ENCODE measurements around the gene CDHR2.

The CDHR2 gene

GRCh38 chr5:176548967-176549444 is at the start of gene CDHR2:
Gene CDHR2, plus strand, starts transcription at chr5:176549342. Its CDS starts 16,011 bp downstream, at chr5:176565353.
- DNase-seq: no peak

GRCh38 chr5:176500511-176500910 is 48.6 kb upstream of the CDHR2 start:
- DNase-seq: no peak

- DNase-seq: no peak
Observed at GRCh38 chr5:176501333-176501732, 47.8 kb upstream of the CDHR2 start.

- no peak for DNase-seq
Observed at GRCh38 chr5:176503496-176503895, 45.6 kb upstream of the CDHR2 start.

- DNase-seq: no peak
Observed at GRCh38 chr5:176507911-176508310, 41.2 kb upstream of the CDHR2 start.

GRCh38 chr5:176508603-176509002 is 40.5 kb upstream of the CDHR2 start:
- DNase-seq: no peak

GRCh38 chr5:176513788-176514187 is 35.4 kb upstream of the CDHR2 start:
- DNase-seq: no peak

GRCh38 chr5:176514244-176514950 is 34.7 kb upstream of the CDHR2 start:
- no peak for DNase-seq

GRCh38 chr5:176515396-176515795 is 33.7 kb upstream of the CDHR2 start:
- DNase-seq: no peak

- no peak for DNase-seq
Observed at GRCh38 chr5:176517053-176517661, 32.0 kb upstream of the CDHR2 start.

- DNase-seq: peak; percentile 30
Observed at GRCh38 chr5:176519810-176520720, 29.1 kb upstream of the CDHR2 start.

- DNase-seq: no peak
Observed at GRCh38 chr5:176521286-176521685, 27.9 kb upstream of the CDHR2 start.

GRCh38 chr5:176521699-176522263 is 27.4 kb upstream of the CDHR2 start:
- DNase-seq: no peak

GRCh38 chr5:176524138-176524537 is 25.0 kb upstream of the CDHR2 start:
- no peak for DNase-seq

GRCh38 chr5:176524987-176525386 is 24.2 kb upstream of the CDHR2 start:
- DNase-seq: no peak

- no peak for DNase-seq
Observed at GRCh38 chr5:176525677-176526076, 23.5 kb upstream of the CDHR2 start.

- no peak for DNase-seq
Observed at GRCh38 chr5:176526462-176526861, 22.7 kb upstream of the CDHR2 start.

- no peak for DNase-seq
Observed at GRCh38 chr5:176527246-176528222, 21.6 kb upstream of the CDHR2 start.

GRCh38 chr5:176528301-176528700 is 20.8 kb upstream of the CDHR2 start:
- no peak for DNase-seq

GRCh38 chr5:176528761-176529115 is 20.4 kb upstream of the CDHR2 start:
- no peak for DNase-seq

GRCh38 chr5:176529116-176529740 is 19.9 kb upstream of the CDHR2 start:
- DNase-seq: no peak

GRCh38 chr5:176529741-176530141 is 19.4 kb upstream of the CDHR2 start:
- no peak for DNase-seq

All from NCI-H69 (cell line).